ENCODE data around the gene DMBX1. TPM values are rescaled to one million over a fixed set of nuclear protein-coding genes. Genes with fewer than 3 reads are reported as not detected.

Gene DMBX1
- total and polyA plus RNA-seq, 9 of the 15 experiments (the other 6 are each of a cell fraction or from before 2014, with no cell fraction given), result 0.25 to 4.3 (median 1.0) TPM

GRCh38 chr1:46517010-46517600, 27.5 kb downstream of the DMBX1 start (continued):
- TF ChIP-seq FOXP1 (CRISPR knock-in tag; IDR thresholded peaks at IDR 0.05), result 0 out of 2 replicates have a peak, but pooled peaks have one; percentile 36
- TF ChIP-seq HNRNPK (IDR thresholded peaks at IDR 0.05; ENCODE audit: low read depth, low read length, poor library complexity, severe bottlenecking), result no peak
- no peak for TF ChIP-seq POLR2G (IDR thresholded peaks at IDR 0.05; ENCODE audit: low read depth, low read length)
- peak; percentile 52; the same call in 1 of the 2 replicates for TF ChIP-seq VEZF1 (CRISPR knock-in tag; IDR thresholded peaks at IDR 0.05)
- no peak for TF ChIP-seq ZNF134 (CRISPR knock-in tag; conservative IDR thresholded peaks at IDR 0.05)
- no peak for TF ChIP-seq BMI1 (IDR thresholded peaks at IDR 0.05; ENCODE audit: low read length)
- no peak for TF ChIP-seq AFF4 (CRISPR knock-in tag; IDR thresholded peaks at IDR 0.05)
- TF ChIP-seq ZNF318 (IDR thresholded peaks at IDR 0.05; ENCODE audit: borderline replicate concordance in 1 of 2, low read depth in 1 of 2), result no peak
- peak; percentile 64 for TF ChIP-seq PRDM10 (IDR thresholded peaks at IDR 0.05; ENCODE audit: partially characterized antibody)
